ENCODE data around the gene ASCL2. TPM values are rescaled to one million over a fixed set of nuclear protein-coding genes. Genes with fewer than 3 reads are reported as not detected.

Gene ASCL2
- total RNA-seq, 4 donors from 2014 or later: 2.3 to 14.7 (median 3.0) TPM; not detected in 1

DNA sequence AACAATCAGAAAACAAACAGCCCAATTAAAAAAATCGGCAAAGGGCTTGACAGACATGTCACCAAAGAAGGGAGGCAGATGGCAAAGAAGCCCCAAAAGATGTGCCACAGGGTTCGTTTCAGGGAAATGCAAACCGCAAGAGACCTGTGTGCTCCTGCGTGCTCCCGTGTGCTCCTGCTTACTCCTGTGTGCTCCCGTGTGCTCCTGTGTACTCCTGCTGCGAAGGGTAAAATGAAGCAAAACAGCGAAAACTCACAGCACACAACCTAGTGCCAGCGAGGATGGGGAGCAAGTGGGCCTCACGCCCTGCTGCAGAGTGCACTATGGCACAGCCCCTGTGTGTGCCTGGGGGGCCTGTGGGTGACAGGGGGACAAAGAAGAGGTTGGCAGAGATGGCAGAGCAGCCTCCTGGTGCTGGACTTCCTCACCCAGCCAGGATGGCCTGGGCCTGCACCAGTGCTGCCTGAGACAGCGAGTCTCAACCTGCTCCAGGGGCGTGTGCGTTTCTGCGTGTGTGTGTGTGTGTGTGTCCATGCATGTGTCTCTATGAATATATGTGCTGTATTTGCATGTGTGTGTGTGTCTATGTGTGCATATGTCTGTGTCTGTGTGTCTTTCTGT lies 14.0 kb downstream of the ASCL2 start:
- Histone ChIP-seq H3K4me1 (no peaks in the 10 kb centered on the region), H3K9me3 (no peaks in the 10 kb centered on the region), H3K27me3 (no peaks in the 10 kb centered on the region), H3K36me3 (no peaks in the 10 kb centered on the region), H3K4me3 (no peak overlapping the region), H3K27ac (no peak overlapping the region)
- TF ChIP-seq EP300 (IDR thresholded peaks at IDR 0.05; ENCODE audit: low read depth) (no peak), POLR2A (IDR thresholded peaks at IDR 0.05) (no peak), POLR2AphosphoS5 (IDR thresholded peaks at IDR 0.05) (no peak)
- TF ChIP-seq, protein P1, sequence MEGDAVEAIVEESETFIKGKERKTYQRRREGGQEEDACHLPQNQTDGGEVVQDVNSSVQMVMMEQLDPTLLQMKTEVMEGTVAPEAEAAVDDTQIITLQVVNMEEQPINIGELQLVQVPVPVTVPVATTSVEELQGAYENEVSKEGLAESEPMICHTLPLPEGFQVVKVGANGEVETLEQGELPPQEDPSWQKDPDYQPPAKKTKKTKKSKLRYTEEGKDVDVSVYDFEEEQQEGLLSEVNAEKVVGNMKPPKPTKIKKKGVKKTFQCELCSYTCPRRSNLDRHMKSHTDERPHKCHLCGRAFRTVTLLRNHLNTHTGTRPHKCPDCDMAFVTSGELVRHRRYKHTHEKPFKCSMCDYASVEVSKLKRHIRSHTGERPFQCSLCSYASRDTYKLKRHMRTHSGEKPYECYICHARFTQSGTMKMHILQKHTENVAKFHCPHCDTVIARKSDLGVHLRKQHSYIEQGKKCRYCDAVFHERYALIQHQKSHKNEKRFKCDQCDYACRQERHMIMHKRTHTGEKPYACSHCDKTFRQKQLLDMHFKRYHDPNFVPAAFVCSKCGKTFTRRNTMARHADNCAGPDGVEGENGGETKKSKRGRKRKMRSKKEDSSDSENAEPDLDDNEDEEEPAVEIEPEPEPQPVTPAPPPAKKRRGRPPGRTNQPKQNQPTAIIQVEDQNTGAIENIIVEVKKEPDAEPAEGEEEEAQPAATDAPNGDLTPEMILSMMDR (IDR thresholded peaks at IDR 0.05): no peak
- 71 to 100% methylated on average over 4 to 13 of the region's 14 CpGs for WGBS, 2 donors (ENCODE audit: low coverage in 1 of 2)
- in situ Hi-C loops (cut with MboI; ENCODE audit: low pct_ligation_motif_present in 1 of 4, low pct_unique_long_range_greater_than_20kb in 1 of 4, low sequenced_read_pairs in 3 of 4) (no loop called here), intact Hi-C loops (cut with DNase I; ENCODE audit: low total_unique reads) (no loop called here)
- DNase-seq: no peak

DNA sequence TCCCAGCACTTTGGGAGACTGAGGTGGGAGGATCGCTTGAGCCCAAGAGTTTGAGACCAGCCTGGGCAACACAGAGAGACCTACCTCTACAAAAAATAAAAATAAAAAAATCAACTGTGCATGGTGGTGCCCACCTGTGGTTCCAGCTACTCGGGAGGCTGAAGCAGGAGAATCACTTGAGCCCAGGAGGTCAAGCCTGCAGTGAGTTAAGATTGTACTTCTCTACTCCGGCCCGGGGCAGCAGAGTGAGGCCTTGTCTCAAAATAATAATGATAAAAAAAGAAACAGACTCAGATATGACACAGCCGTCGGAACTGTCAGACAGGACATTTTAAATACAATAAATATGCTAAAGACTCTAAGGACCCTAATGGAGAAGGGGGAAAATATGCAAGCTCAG lies 18.4 kb downstream of the ASCL2 start:
- DNase-seq: no peak
- WGBS, 2 donors (ENCODE audit: low coverage in 1 of 2): 72 to 88% methylated on average over 4 to 6 of the region's 6 CpGs
- Histone ChIP-seq H3K4me3 (no peak overlapping the region), H3K27ac (no peak overlapping the region), H3K27me3 (no peaks in the 10 kb centered on the region), H3K9me3 (no peaks in the 10 kb centered on the region), H3K4me1 (no peaks in the 10 kb centered on the region), H3K36me3 (no peaks in the 10 kb centered on the region)
- no peak for TF ChIP-seq POLR2AphosphoS5 (IDR thresholded peaks at IDR 0.05)
- TF ChIP-seq EP300 (IDR thresholded peaks at IDR 0.05; ENCODE audit: low read depth): no peak
- TF ChIP-seq POLR2A (IDR thresholded peaks at IDR 0.05): no peak
- TF ChIP-seq, protein P1 (IDR thresholded peaks at IDR 0.05): no peak
- in situ Hi-C loops (cut with MboI; ENCODE audit: low pct_ligation_motif_present in 1 of 4, low pct_unique_long_range_greater_than_20kb in 1 of 4, low sequenced_read_pairs in 3 of 4) (no loop called here), intact Hi-C loops (cut with DNase I; ENCODE audit: low total_unique reads) (no loop called here)

DNA sequence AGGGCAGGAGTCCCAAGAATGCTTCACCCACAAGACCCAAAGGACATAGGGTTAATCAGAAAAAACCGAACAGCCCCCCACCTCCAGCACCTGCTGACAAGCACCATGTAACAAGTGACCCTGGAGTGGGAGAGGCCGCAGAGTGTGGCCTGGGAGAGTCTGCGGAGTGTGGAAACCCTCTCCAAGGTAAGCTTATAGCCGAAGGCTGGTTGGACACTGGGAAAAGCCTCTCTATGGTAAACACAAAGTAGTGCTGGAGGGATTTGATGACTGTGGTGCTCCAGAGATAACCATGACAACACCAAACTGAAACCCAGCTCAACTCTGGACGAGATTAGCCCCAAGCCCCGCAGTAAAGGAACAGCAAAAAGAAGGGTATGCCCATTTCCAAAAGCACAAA lies 19.2 kb downstream of the ASCL2 start:
- no peak overlapping the region for H3K27ac ChIP-seq
- DNase-seq: no peak
- H3K4me3 ChIP-seq: no peak overlapping the region
- H3K4me1 ChIP-seq: no peaks in the 10 kb centered on the region
- in situ Hi-C loops (cut with MboI; ENCODE audit: low pct_ligation_motif_present in 1 of 4, low pct_unique_long_range_greater_than_20kb in 1 of 4, low sequenced_read_pairs in 3 of 4): no loop called here
- intact Hi-C loops (cut with DNase I; ENCODE audit: low total_unique reads): no loop called here
- 97 to 100% methylated on average over 1 to 6 of the region's 6 CpGs for WGBS, 2 donors (ENCODE audit: low coverage in 1 of 2)
- no peaks in the 10 kb centered on the region for H3K9me3 ChIP-seq
- no peaks in the 10 kb centered on the region for H3K36me3 ChIP-seq
- no peaks in the 10 kb centered on the region for H3K27me3 ChIP-seq
- TF ChIP-seq EP300 (IDR thresholded peaks at IDR 0.05; ENCODE audit: low read depth): no peak
- TF ChIP-seq, protein P1 (IDR thresholded peaks at IDR 0.05): no peak
- TF ChIP-seq POLR2AphosphoS5 (IDR thresholded peaks at IDR 0.05): no peak

DNA sequence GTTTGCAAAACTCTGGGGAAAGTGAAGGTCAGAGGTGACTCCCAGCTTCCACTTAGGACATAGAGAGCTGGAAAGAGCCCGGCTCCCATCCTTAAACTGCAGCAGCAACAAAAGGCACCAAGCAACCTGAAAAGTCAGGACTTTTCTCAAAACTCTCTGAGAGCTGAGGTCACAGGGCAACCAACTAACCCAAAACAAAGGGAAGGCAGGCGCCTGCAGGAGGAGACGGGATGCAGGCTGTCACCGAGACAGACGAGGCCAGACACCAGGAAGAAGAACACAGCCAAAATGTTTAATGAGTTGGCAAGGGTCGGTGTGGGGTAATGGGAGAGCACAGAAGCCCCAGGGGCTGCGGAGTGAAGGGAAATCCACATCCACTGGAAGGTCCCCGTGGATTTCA lies 19.9 kb downstream of the ASCL2 start:
- DNase-seq: no peak
- H3K27me3 ChIP-seq: no peaks in the 10 kb centered on the region
- intact Hi-C loops (cut with DNase I; ENCODE audit: low total_unique reads) (no loop called here), in situ Hi-C loops (cut with MboI; ENCODE audit: low pct_ligation_motif_present in 1 of 4, low pct_unique_long_range_greater_than_20kb in 1 of 4, low sequenced_read_pairs in 3 of 4) (no loop called here)
- no peaks in the 10 kb centered on the region for H3K4me1 ChIP-seq
- WGBS, 2 donors (ENCODE audit: low coverage in 1 of 2): 74 to 80% methylated on average over 6 to 8 of the region's 8 CpGs
- H3K36me3 ChIP-seq: no peaks in the 10 kb centered on the region
- H3K27ac ChIP-seq: no peak overlapping the region
- no peaks in the 10 kb centered on the region for H3K9me3 ChIP-seq
- H3K4me3 ChIP-seq: no peak overlapping the region
- TF ChIP-seq POLR2A (IDR thresholded peaks at IDR 0.05) (no peak), POLR2AphosphoS5 (IDR thresholded peaks at IDR 0.05) (no peak), EP300 (IDR thresholded peaks at IDR 0.05; ENCODE audit: low read depth) (no peak)
- TF ChIP-seq, protein P1 (IDR thresholded peaks at IDR 0.05): no peak
